H1 (cell line): ENCODE data around the gene KIAA0586. TPM values are rescaled to one million over a fixed set of nuclear protein-coding genes. Genes with fewer than 3 reads are reported as not detected.

Source experiments
- MAX ChIP-seq: IDR thresholded peaks from 2 replicates; pipeline ENCODE4 v1.6.1; 2012; ENCODE audit warnings: inconsistent platforms
- NANOG ChIP-seq: IDR thresholded peaks from 2 replicates; pipeline ENCODE4 v1.6.1; 2011; ENCODE audit warnings: low read length, low read depth, mild to moderate bottlenecking, inconsistent platforms; ENCODE audit not compliant: insufficient read depth, poor library complexity, severe bottlenecking
- RAD21 ChIP-seq, 2 experiments: IDR thresholded peaks in 1 of 2; conservative IDR thresholded peaks in 1 of 2; 2 replicates each; pipeline ENCODE4 v1.6.1; 2011; ENCODE audit warnings: low read depth in 2 of 2, low read length in 2 of 2, improper control_type of control experiment in 1 of 2, inconsistent platforms in 1 of 2, mild to moderate bottlenecking in 1 of 2, moderate library complexity in 1 of 2
- RFX5 ChIP-seq: IDR thresholded peaks from 2 replicates; pipeline ENCODE4 v1.6.1; 2011; ENCODE audit warnings: low read depth, low read length, improper control_type of control experiment, borderline replicate concordance
- SIRT6 ChIP-seq: IDR thresholded peaks from one replicate; pipeline ENCODE4 v1.7.1; 2012; ENCODE audit warnings: low read length, inconsistent platforms
- SP2 ChIP-seq: IDR thresholded peaks from 2 replicates; pipeline ENCODE4 v1.6.1; 2012; ENCODE audit warnings: mild to moderate bottlenecking, low read length, inconsistent platforms
- SP4 ChIP-seq: IDR thresholded peaks from 2 replicates; pipeline ENCODE4 v1.6.1; 2012; ENCODE audit warnings: low read length, inconsistent platforms
- TAF7 ChIP-seq: optimal IDR thresholded peaks from 2 replicates; pipeline ENCODE3; 2011; ENCODE audit warnings: low read depth, mild to moderate bottlenecking, inconsistent platforms, low read length, moderate library complexity, borderline replicate concordance
- polyA plus RNA-seq, 7 experiments: library from polyadenylated mRNA; depleted of rRNA in 3 of 7; stranded (reverse) in 5 of 7; unstranded in 2 of 7; fragments of >200 nt in 5 of 7; fragments of 200-250 nt in 2 of 7; gene quantifications; 1 replicate in 5 of 7; 2 replicates in 1 of 7; 4 replicates in 1 of 7; pipeline versions ENCODE4 v1.2.1 to v1.2.3, GENCODE V29; 2011 to 2013; ENCODE audit warnings: missing spikeins in 2 of 7, mixed read lengths in 2 of 7
- total RNA-seq: library from RNA; stranded (reverse); fragmentation: NEBNext Ultra II Directional; extraction: Animal tissue kit (Norgen Biotek cat#: 25700); gene quantifications from 2 replicates; pipeline ENCODE4 v1.2.1, GENCODE V29; 2021

KIAA0586 gene
- total and polyA plus RNA-seq, 2 of the 8 experiments (the other 6 are each of a cell fraction or from before 2014, with no cell fraction given): 7.2 to 24.8 TPM

GRCh38 chr14:58492044-58492443 lies 64.5 kb downstream of the KIAA0586 start (continued):
- TF ChIP-seq SP2 (no peak), MAX (no peak), SP4 (no peak), SIRT6 (no peak), RAD21 (IDR thresholded peaks at IDR 0.05 in 1 of 2, conservative IDR thresholded peaks at IDR 0.05 in 1 of 2; ENCODE audit: low read depth in 2 of 2, low read length in 2 of 2) (no peak), NANOG (no peak), RFX5 (no peak), TAF7 (no peak)
